ENCODE data around the gene KLHL25. TPM values are rescaled to one million over a fixed set of nuclear protein-coding genes. Genes with fewer than 3 reads are reported as not detected.

KLHL25 gene
- total RNA-seq, 1 donor from 2014 or later, result 45.1 TPM

- Mint-ChIP-seq H3K4me3 (ENCODE audit: unreplicated experiment) (no peak overlapping the region), H3K36me3 (ENCODE audit: unreplicated experiment) (no peaks in the 10 kb centered on the region), H3K9me3 (ENCODE audit: unreplicated experiment) (peaks cover 7% of the 10 kb centered on the region), H3K4me1 (ENCODE audit: low read depth, unreplicated experiment) (peaks cover 40% of the 10 kb centered on the region), H3K27me3 (ENCODE audit: unreplicated experiment) (peaks cover 8% of the 10 kb centered on the region), H3K27ac (ENCODE audit: unreplicated experiment) (no peak overlapping the region)
- TF ChIP-seq CTCF (IDR thresholded peaks at IDR 0.05; ENCODE audit: partially characterized antibody, unreplicated experiment), result peak; percentile 41
- no peak for DNase-seq
Observed at GRCh38 chr15:85767785-85768529, 26.8 kb downstream of the KLHL25 start.

DNA sequence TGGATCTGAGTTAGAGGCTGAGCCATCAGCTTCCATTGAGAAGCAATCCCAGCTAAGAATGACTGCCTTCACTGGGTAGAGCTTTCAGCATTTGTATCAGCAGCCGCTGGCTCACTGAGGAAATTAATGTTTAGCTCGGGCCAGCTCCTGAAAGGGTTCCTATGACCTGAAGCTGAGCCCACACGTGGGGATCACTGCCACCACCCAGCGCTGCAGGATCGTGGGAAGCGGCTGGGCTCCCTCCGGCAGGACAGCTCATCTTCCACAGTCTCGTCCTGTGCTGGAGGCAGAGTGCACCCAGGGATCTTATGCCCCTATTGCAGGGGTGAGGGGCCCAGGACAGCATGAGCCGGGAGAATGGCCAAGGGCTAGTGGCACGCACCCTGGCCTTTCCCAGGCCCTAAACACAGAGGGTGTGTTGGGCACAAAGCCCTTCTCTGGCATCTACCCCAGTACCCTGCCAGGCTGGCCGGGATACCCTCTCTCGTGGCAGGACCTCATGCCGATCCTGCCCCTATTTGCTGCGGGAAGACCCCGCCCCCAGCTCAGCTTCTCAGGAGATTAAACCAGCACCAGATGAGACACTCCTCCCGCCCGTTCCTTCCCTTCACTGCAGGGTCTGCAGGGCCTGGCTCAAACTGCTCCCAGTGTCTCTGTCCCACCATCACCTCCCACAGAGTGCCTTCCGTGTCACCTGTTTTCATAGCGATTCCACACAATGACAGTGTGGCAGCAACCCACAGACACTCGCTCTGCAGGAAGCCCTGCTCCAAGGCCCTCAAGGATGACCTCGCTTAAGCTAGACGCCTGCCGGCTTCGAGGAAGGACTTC lies 28.5 kb downstream of the KLHL25 start:
- peak overlapping the region; percentile 79 for H3K27ac Mint-ChIP-seq (ENCODE audit: unreplicated experiment)
- H3K4me3 Mint-ChIP-seq (ENCODE audit: unreplicated experiment), result no peak overlapping the region

DNA sequence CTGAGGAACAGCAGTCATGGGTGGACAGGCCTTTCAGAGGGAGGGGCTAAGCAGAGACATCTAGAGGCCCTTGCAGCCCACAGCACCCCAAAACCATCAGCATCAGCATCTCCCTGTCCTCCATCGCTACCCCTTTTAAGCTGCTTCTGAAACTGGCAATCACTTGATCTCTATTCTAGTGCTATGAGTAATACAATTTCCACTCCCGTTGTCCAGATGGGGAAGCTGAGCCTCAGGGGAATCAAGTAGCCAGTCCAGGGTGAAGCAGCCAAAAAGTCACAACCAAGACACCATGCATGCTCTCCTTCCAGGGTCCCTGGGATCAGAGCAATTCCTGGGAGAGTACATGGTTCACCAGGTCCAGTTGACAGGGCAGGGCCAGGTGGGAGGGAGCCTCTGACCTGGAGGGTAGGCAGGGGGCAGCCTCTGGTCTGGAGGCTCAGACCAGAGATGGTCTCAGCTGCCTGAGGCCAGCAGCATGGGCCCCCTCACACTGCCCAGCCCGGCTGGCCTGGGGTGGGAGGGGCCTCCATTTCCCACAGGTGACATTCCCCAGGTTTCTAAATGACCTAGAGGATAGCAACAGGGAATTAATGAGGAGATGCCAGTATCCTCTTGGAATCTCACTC lies 30.0 kb downstream of the KLHL25 start:
- H3K4me1 Mint-ChIP-seq (ENCODE audit: low read depth, unreplicated experiment), result peaks cover 38% of the 10 kb centered on the region
- H3K4me3 Mint-ChIP-seq (ENCODE audit: unreplicated experiment), result peak overlapping the region; percentile 46
- no peaks in the 10 kb centered on the region for H3K36me3 Mint-ChIP-seq (ENCODE audit: unreplicated experiment)
- DNase-seq, result no peak
- H3K27me3 Mint-ChIP-seq (ENCODE audit: unreplicated experiment), result peaks cover 9% of the 10 kb centered on the region
- H3K27ac Mint-ChIP-seq (ENCODE audit: unreplicated experiment), result peak overlapping the region; percentile 72
- peaks cover 11% of the 10 kb centered on the region for H3K9me3 Mint-ChIP-seq (ENCODE audit: unreplicated experiment)
- TF ChIP-seq CTCF (IDR thresholded peaks at IDR 0.05; ENCODE audit: partially characterized antibody, unreplicated experiment), result no peak

More for the DNA sequence above, 28.5 kb downstream of the KLHL25 start:
- no peak for TF ChIP-seq CTCF (IDR thresholded peaks at IDR 0.05; ENCODE audit: partially characterized antibody, unreplicated experiment)
- Mint-ChIP-seq H3K4me1 (ENCODE audit: low read depth, unreplicated experiment) (peaks cover 38% of the 10 kb centered on the region), H3K9me3 (ENCODE audit: unreplicated experiment) (peaks cover 11% of the 10 kb centered on the region), H3K27me3 (ENCODE audit: unreplicated experiment) (peaks cover 11% of the 10 kb centered on the region), H3K36me3 (ENCODE audit: unreplicated experiment) (no peaks in the 10 kb centered on the region)
- DNase-seq, result peak; percentile 47

DNA sequence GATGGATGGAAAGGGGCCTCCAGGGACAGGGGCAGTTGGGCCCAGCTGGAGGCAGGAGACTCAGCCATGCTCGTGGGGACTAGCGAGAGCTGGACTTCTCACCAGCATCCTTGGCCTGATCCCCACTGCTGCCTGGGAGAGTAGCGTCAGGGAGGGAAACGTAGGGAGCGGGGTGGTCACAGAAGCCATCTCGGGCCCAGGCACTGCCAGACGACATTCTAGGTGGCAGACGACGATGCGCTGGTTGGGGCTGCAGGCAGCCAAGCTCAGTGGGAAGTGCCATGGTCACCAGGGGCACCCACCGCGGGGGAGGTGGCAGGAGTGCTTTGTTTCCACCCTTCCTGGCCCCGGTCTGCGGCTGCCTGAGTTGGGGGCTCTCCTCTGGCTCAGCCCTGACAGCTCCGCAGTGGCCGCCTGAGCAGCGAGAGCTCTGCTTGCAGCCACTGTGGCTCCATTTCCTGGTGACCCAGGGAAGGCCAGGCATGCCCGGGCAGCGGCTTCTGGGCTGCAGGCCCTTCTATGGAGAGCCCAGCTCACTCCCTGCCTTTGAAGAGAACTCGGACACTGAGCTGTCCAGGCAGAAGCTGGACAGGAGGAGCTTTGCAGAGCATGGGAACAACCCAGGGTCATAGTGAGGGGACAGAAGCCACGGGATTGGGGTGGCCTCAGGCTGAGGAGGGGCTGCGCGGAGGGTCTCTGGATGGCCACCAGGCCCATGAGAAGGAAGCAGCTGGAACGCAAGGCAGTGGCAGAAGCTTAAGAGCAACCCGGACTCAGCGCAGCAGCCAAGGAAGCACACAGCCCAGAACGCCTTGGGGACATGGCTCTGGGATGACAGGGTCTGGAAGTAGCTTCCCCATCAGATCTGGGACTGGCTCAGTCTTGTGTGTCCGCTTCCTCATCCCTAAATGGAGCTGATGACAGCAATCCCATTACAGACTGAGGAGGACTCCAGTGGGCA lies 30.8 kb downstream of the KLHL25 start:
- peaks cover 13% of the 10 kb centered on the region for H3K9me3 Mint-ChIP-seq (ENCODE audit: unreplicated experiment)
- H3K27ac Mint-ChIP-seq (ENCODE audit: unreplicated experiment), result peak overlapping the region; percentile 72
- DNase-seq, result no peak

More for the DNA sequence above, 30.8 kb downstream of the KLHL25 start:
- Mint-ChIP-seq H3K36me3 (ENCODE audit: unreplicated experiment) (no peaks in the 10 kb centered on the region), H3K4me1 (ENCODE audit: low read depth, unreplicated experiment) (peaks cover 38% of the 10 kb centered on the region), H3K4me3 (ENCODE audit: unreplicated experiment) (peak overlapping the region; percentile 46), H3K27me3 (ENCODE audit: unreplicated experiment) (peaks cover 11% of the 10 kb centered on the region)
- no peak for TF ChIP-seq CTCF (IDR thresholded peaks at IDR 0.05; ENCODE audit: partially characterized antibody, unreplicated experiment)
